ENCODE data around the gene MAPKAP1. TPM values are rescaled to one million over a fixed set of nuclear protein-coding genes. Genes with fewer than 3 reads are reported as not detected.
"Not testable (repeated sequence)": the region's sequence is repeated elsewhere in the genome, so short reads cannot be mapped to it uniquely, and the experiment has no call there.

MAPKAP1 gene
- polyA plus RNA-seq, 1 donor = 60.6 TPM

- no peak for DNase-seq
Measured at GRCh38 chr9:125603478-125604021, 103.5 kb downstream of the MAPKAP1 start.

GRCh38 chr9:125601961-125602360, 105.0 kb downstream of the MAPKAP1 start:
- no peak for DNase-seq

- no peak for DNase-seq
Measured at GRCh38 chr9:125600194-125600593, 106.8 kb downstream of the MAPKAP1 start.

GRCh38 chr9:125594223-125594610, 112.8 kb downstream of the MAPKAP1 start:
- no peak for DNase-seq

GRCh38 chr9:125593581-125594222, 113.3 kb downstream of the MAPKAP1 start:
- no peak for DNase-seq

- DNase-seq = no peak
Measured at GRCh38 chr9:125591888-125592287, 115.1 kb downstream of the MAPKAP1 start.

GRCh38 chr9:125591245-125591644, 115.8 kb downstream of the MAPKAP1 start:
- DNase-seq = no peak

GRCh38 chr9:125589287-125589686, 117.7 kb downstream of the MAPKAP1 start:
- no peak for DNase-seq

- no peak for DNase-seq
Measured at GRCh38 chr9:125587819-125588460, 119.1 kb downstream of the MAPKAP1 start.

- DNase-seq = no peak
Measured at GRCh38 chr9:125586172-125586511, 120.9 kb downstream of the MAPKAP1 start.

- no peak for DNase-seq
Measured at GRCh38 chr9:125585503-125586171, 121.4 kb downstream of the MAPKAP1 start.

GRCh38 chr9:125580701-125581286, 126.2 kb downstream of the MAPKAP1 start:
- DNase-seq = no peak

- DNase-seq = no peak
Measured at GRCh38 chr9:125579030-125579932, 127.7 kb downstream of the MAPKAP1 start.

GRCh38 chr9:125574126-125574877, 132.7 kb downstream of the MAPKAP1 start:
- DNase-seq = no peak

GRCh38 chr9:125572461-125572860, 134.5 kb downstream of the MAPKAP1 start:
- not testable (repeated sequence) for DNase-seq

- not testable (repeated sequence) for DNase-seq
Measured at GRCh38 chr9:125571824-125572223, 135.2 kb downstream of the MAPKAP1 start.

- DNase-seq = no peak
Measured at GRCh38 chr9:125570246-125570645, 136.8 kb downstream of the MAPKAP1 start.

- DNase-seq = no peak
Measured at GRCh38 chr9:125568621-125569020, 138.4 kb downstream of the MAPKAP1 start.

- not testable (repeated sequence) for DNase-seq
Measured at GRCh38 chr9:125566051-125566450, 141.0 kb downstream of the MAPKAP1 start.

- no peak for DNase-seq
Measured at GRCh38 chr9:125565126-125565525, 141.9 kb downstream of the MAPKAP1 start.

- DNase-seq = no peak
Measured at GRCh38 chr9:125564631-125565030, 142.4 kb downstream of the MAPKAP1 start.

Measured in hindlimb muscle (tissue), 1 donor.